ENCODE data around the gene LATS2.

DNA sequence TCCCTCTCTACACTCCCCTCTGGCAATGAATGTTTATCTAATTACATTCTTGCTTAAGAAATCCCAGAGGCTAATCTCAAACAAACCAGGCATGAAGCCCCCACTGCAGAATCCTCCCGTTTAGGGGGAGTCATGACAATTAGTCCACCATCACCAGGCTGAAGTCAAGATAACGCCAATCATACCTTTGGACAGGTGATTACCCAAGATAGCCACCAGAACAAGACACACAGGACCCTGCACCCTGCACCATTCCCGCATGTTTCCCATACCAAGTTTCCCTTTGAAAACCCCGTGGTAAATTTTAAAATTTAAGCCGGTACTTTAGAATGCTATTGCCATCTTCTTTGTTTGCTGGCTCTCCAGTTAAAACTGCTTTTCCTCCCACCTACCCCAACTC lies 94.0 kb downstream of the LATS2 start:
- TF ChIP-seq CTCF (IDR thresholded peaks at IDR 0.05; ENCODE audit: low read depth, low read length) (no peak), EZH2phosphoT487 (IDR thresholded peaks at IDR 0.05; ENCODE audit: low read depth) (no peak)
